Spleen (tissue), 11 donors: Measurements from ENCODE around the gene DUSP22. TPM values are rescaled to one million over a fixed set of nuclear protein-coding genes. Genes with fewer than 3 reads are reported as not detected.
"Not testable (repeated sequence)": the region's sequence is repeated elsewhere in the genome, so short reads cannot be mapped to it uniquely, and the experiment has no call there.

ENCODE experiments used
- DNase-seq: peaks from one replicate; pipeline ENCODE4 v3.0.0-alpha.2; 2020
- H3K27ac ChIP-seq, 8 donors: fragments of 200-600 bp; sonication (generic) in 7 of 8; 1 replicate in 4 of 8; 2 replicates in 4 of 8; pipeline versions ENCODE4 v1.5.0 to v1.8.0; 2016 to 2021; ENCODE audit warnings: inconsistent platforms in 4 of 8, mild to moderate bottlenecking in 4 of 8, moderate library complexity in 1 of 8
- H3K27me3 ChIP-seq, 7 donors: fragments of 200-600 bp; sonication (generic) in 6 of 7; replicated peaks in 1 of 7; 1 replicate in 4 of 7; 2 replicates in 3 of 7; pipeline versions ENCODE4 v1.5.0 to v1.8.0; 2016 to 2021; ENCODE audit warnings: inconsistent platforms in 3 of 7, mild to moderate bottlenecking in 1 of 7
- H3K36me3 ChIP-seq, 6 donors: fragments of 200-600 bp; sonication (generic) in 5 of 6; 1 replicate in 4 of 6; 2 replicates in 2 of 6; pipeline versions ENCODE4 v1.5.0 to v1.8.0; 2016 to 2021; ENCODE audit warnings: inconsistent platforms in 2 of 6
- H3K4me1 ChIP-seq, 6 donors: fragments of 200-600 bp; sonication (generic) in 5 of 6; 1 replicate in 3 of 6; 2 replicates in 3 of 6; pipeline versions ENCODE4 v1.5.0 to v1.8.0; 2016 to 2021; ENCODE audit warnings: inconsistent platforms in 3 of 6
- H3K4me3 ChIP-seq, 8 donors: fragments of 200-600 bp; sonication (generic) in 7 of 8; 1 replicate in 4 of 8; 2 replicates in 4 of 8; pipeline versions ENCODE4 v1.5.0 to v1.8.0; 2016 to 2021; ENCODE audit warnings: inconsistent platforms in 4 of 8, mild to moderate bottlenecking in 4 of 8, moderate library complexity in 2 of 8
- H3K9me3 ChIP-seq, 8 donors: fragments of 200-600 bp; sonication (generic) in 7 of 8; 1 replicate in 4 of 8; 2 replicates in 4 of 8; pipeline versions ENCODE4 v1.5.0 to v1.8.0; 2016 to 2021; ENCODE audit warnings: inconsistent platforms in 4 of 8
- CTCF ChIP-seq, 11 experiments: fragments of 200-600 bp in 7 of 11; fragments of 450-650 bp in 4 of 11; sonication (generic) in 4 of 11; IDR thresholded peaks in 8 of 11; conservative IDR thresholded peaks in 3 of 11; 1 replicate in 7 of 11; 2 replicates in 4 of 11; pipeline versions ENCODE4 v1.4.0 to v1.8.0; 2016 to 2021; ENCODE audit warnings: antibody characterized with exemption in 11 of 11, inconsistent platforms in 4 of 11, mild to moderate bottlenecking in 1 of 11
- POLR2A ChIP-seq, 3 donors: fragments of 450-650 bp; IDR thresholded peaks; one replicate each; pipeline ENCODE4 v1.5.1; 2017; ENCODE audit warnings: antibody characterized with exemption in 3 of 3, mild to moderate bottlenecking in 1 of 3
- POLR2AphosphoS5 ChIP-seq, 3 donors: sonication (generic); formaldehyde crosslinking; IDR thresholded peaks; one replicate each; pipeline ENCODE4 v1.5.1; 2017; ENCODE audit warnings: antibody characterized with exemption in 3 of 3
- WGBS, 5 donors: extraction: QIAGEN DNeasy Blood & Tissue Kit in 3 of 5; methylation state at CpG; one replicate each; pipeline versions ENCODE4 v1.1.5 to v1.1.7; 2013 to 2018; 5-methylcytosine and 5-hydroxymethylcytosine counted together
- intact Hi-C: fragments of 100-400 bp; cut with DNase I; formaldehyde crosslinking; loops from one replicate; pipeline ENCODE4 v1.15.0; 2023; ENCODE audit warnings: low total_unique reads
- polyA plus RNA-seq, 3 donors: library from polyadenylated mRNA; stranded (reverse); fragments of 200-250 nt; gene quantifications; one replicate each; pipeline ENCODE4 v1.2.1, GENCODE V29; 2013
- total RNA-seq, 7 donors: library from RNA; depleted of rRNA in 3 of 7; stranded (reverse); fragments of >200 nt in 3 of 7; fragmentation: NEBNext Ultra II Directional in 4 of 7; extraction: Animal tissue kit (Norgen Biotek cat#: 25700) in 4 of 7; gene quantifications; one replicate each; pipeline versions ENCODE4 v1.1.0 to v1.2.1, GENCODE V29; 2016 to 2021
- donor health status: healthy with polysubstance abuse.
- donor health status: DM: no; HTN: no; CAD: no; lungs with moderate emphysema.
- donor health status: DM: no; HTN: no; CAD: no.
- donor health status: Bipolar disorder and iron deficiency.
- donor health status: healthy.
- donor health status: DM: no; HTN: no; CAD: no.
- donor health status: DM: yes; HTN: yes; CAD: no.

DUSP22 gene
- total and polyA plus RNA-seq, 10 donors = 41.2 to 120 (median 69.4) TPM

- WGBS, 5 donors = 78 to 87% (median 84%) methylated on average over 6 of the region's 6 CpGs
- no peak for DNase-seq
- Histone ChIP-seq H3K4me1 (peaks cover 11 to 57% (median 28%) of the 10 kb centered on the region in 6 donors), H3K9me3 (no peaks in the 10 kb centered on the region), H3K36me3 (no peaks in the 10 kb centered on the region), H3K27me3 (peaks cover 0 to 4% (median 0%) of the 10 kb centered on the region in 7 donors), H3K27ac (no peak overlapping the region), H3K4me3 (no peak overlapping the region)
- intact Hi-C loops = no loop called here
- no peak for TF ChIP-seq CTCF (IDR thresholded peaks at IDR 0.05 in 8 of 11, conservative IDR thresholded peaks at IDR 0.05 in 3 of 11)
- TF ChIP-seq POLR2A (IDR thresholded peaks at IDR 0.05) = no peak
- TF ChIP-seq POLR2AphosphoS5 (IDR thresholded peaks at IDR 0.05) = no peak
These were observed 7.1 kb upstream of the DUSP22 start for GRCh38 chr6:285030-285771.

- peaks cover 16 to 64% (median 35%) of the 10 kb centered on the region in 6 donors for H3K4me1 ChIP-seq
- H3K36me3 ChIP-seq, DNase-seq, H3K9me3 ChIP-seq, H3K27me3 ChIP-seq, intact Hi-C loops, H3K4me3 ChIP-seq, H3K27ac ChIP-seq: not testable (repeated sequence)
- 74 to 84% (median 74%) methylated on average over 5 of the region's 5 CpGs for WGBS, 5 donors
These were observed 6.4 kb upstream of the DUSP22 start for GRCh38 chr6:285902-286301.

- WGBS, 5 donors = 51 to 61% (median 58%) methylated on average over 10 of the region's 10 CpGs
- intact Hi-C loops = no loop called here
- Histone ChIP-seq H3K36me3 (no peaks in the 10 kb centered on the region), H3K27ac (peak overlapping the region in 3 of 8 donors; percentile 2 to 41 (median 7)), H3K4me1 (peaks cover 20 to 73% (median 43%) of the 10 kb centered on the region in 6 donors), H3K9me3 (no peaks in the 10 kb centered on the region), H3K4me3 (no peak overlapping the region), H3K27me3 (peaks cover 0 to 4% (median 0%) of the 10 kb centered on the region in 7 donors)
- TF ChIP-seq POLR2AphosphoS5 (IDR thresholded peaks at IDR 0.05) (peak in 1 of 3 donors; percentile 29), CTCF (IDR thresholded peaks at IDR 0.05 in 8 of 11, conservative IDR thresholded peaks at IDR 0.05 in 3 of 11) (no peak)
- peak; percentile 79 for DNase-seq
These were observed 5.4 kb upstream of the DUSP22 start for GRCh38 chr6:286681-287488.

- Histone ChIP-seq H3K9me3 (no peaks in the 10 kb centered on the region), H3K4me3 (no peak overlapping the region), H3K27ac (peak overlapping the region in 2 of 8 donors; percentile 7 to 41), H3K27me3 (peaks cover 0 to 4% (median 0%) of the 10 kb centered on the region in 7 donors), H3K36me3 (no peaks in the 10 kb centered on the region), H3K4me1 (peaks cover 20 to 73% (median 43%) of the 10 kb centered on the region in 6 donors)
- intact Hi-C loops = no loop called here
- no peak for DNase-seq
- WGBS, 5 donors = 77 to 91% (median 79%) methylated on average over 3 of the region's 3 CpGs
- TF ChIP-seq POLR2A (IDR thresholded peaks at IDR 0.05) (no peak), POLR2AphosphoS5 (IDR thresholded peaks at IDR 0.05) (no peak), CTCF (IDR thresholded peaks at IDR 0.05 in 8 of 11, conservative IDR thresholded peaks at IDR 0.05 in 3 of 11) (no peak)
These were observed 4.8 kb upstream of the DUSP22 start for GRCh38 chr6:287489-287860.
